K562 (cell line): ENCODE measurements around the gene MACROD2.

ENCODE experiments used
- BRCA1 ChIP-seq, 2 experiments: fragments of 450-650 bp in 1 of 2; sonication (generic) in 1 of 2; formaldehyde crosslinking in 1 of 2; IDR thresholded peaks; 2 replicates each; pipeline versions ENCODE4 v1.5.0 to v1.6.1; 2017 to 2020; ENCODE audit warnings: mild to moderate bottlenecking in 1 of 2, missing genetic modification reagents in 1 of 2
- EP300 ChIP-seq: IDR thresholded peaks from 2 replicates; pipeline ENCODE4 v1.6.1; 2012; ENCODE audit warnings: low read length, improper control_type of control experiment
- MEF2A ChIP-seq: IDR thresholded peaks from 2 replicates; pipeline ENCODE4 v1.6.1; 2011; ENCODE audit warnings: low read depth, mild to moderate bottlenecking, low read length, moderate library complexity; ENCODE audit not compliant: control insufficient read depth
- MYNN ChIP-seq, 2 experiments: sonication (generic); formaldehyde crosslinking in 1 of 2; IDR thresholded peaks; 2 replicates each; pipeline versions ENCODE4 v1.5.0 to v1.6.1; 2016 to 2020; ENCODE audit warnings: antibody characterized with exemption in 1 of 2, missing genetic modification reagents in 1 of 2
- NR2C2 ChIP-seq, 2 experiments: fragments of 200-800 bp in 1 of 2; sonication (Bioruptor generic) in 1 of 2; sonication (generic) in 1 of 2; formaldehyde crosslinking in 1 of 2; IDR thresholded peaks; 2 replicates each; pipeline versions ENCODE4 v1.6.1 to v1.8.0; 2016 to 2022; ENCODE audit warnings: mild to moderate bottlenecking in 1 of 2, missing compliant biosample characterization in 1 of 2, missing genetic modification characterization in 1 of 2, missing genetic modification reagents in 1 of 2
- RFX5 ChIP-seq: IDR thresholded peaks from 2 replicates; pipeline ENCODE4 v1.6.1; 2011; ENCODE audit warnings: low read depth, mild to moderate bottlenecking, improper control_type of control experiment, low read length
- SAFB2 ChIP-seq: fragments of 200-400 bp; formaldehyde crosslinking; IDR thresholded peaks from 2 replicates; pipeline ENCODE4 v1.6.1; 2018; ENCODE audit warnings: borderline replicate concordance, low read length, low read depth, moderate library complexity; ENCODE audit not compliant: severe bottlenecking
- SMC3 ChIP-seq: conservative IDR thresholded peaks from 2 replicates; pipeline ENCODE4 v1.6.1; 2011; ENCODE audit warnings: low read depth, low read length, improper control_type of control experiment; ENCODE audit not compliant: insufficient read depth
- SP2 ChIP-seq: IDR thresholded peaks from 2 replicates; pipeline ENCODE4 v1.6.1; 2011; ENCODE audit warnings: mild to moderate bottlenecking, low read depth, low read length, moderate library complexity; ENCODE audit not compliant: poor library complexity, severe bottlenecking; ENCODE audit errors: extremely low read depth
- TEAD1 ChIP-seq, 2 experiments: fragments of 450-650 bp in 1 of 2; sonication (generic) in 1 of 2; formaldehyde crosslinking; IDR thresholded peaks; 2 replicates each; pipeline versions ENCODE4 v1.4.0 to v1.8.0; 2020 to 2022; ENCODE audit warnings: mild to moderate bottlenecking in 2 of 2, missing genetic modification reagents in 1 of 2
- TEAD2 ChIP-seq: fragments of 450-650 bp; IDR thresholded peaks from 2 replicates; pipeline ENCODE4 v1.6.1; 2016; ENCODE audit warnings: missing genetic modification characterization, control low read depth, missing compliant biosample characterization
- TF ChIP-seq, protein P1 (sequence below), 3 experiments: IDR thresholded peaks in 2 of 3; conservative IDR thresholded peaks in 1 of 3; 2 replicates each; pipeline ENCODE4 v1.5.1; 2011 to 2012; ENCODE audit warnings: low read length in 3 of 3, mild to moderate bottlenecking in 3 of 3, control low read depth in 2 of 3, improper control_type of control experiment in 1 of 3, inconsistent platforms in 1 of 3, low read depth in 1 of 3, mixed read lengths in 1 of 3, moderate library complexity in 1 of 3; ENCODE audit not compliant: insufficient read depth in 2 of 3
- TF ChIP-seq, protein P2 (sequence below): fragments of 250-450 bp; sonication (Bioruptor Pico); IDR thresholded peaks from 2 replicates; pipeline ENCODE4 v1.5.0; 2021

DNA sequence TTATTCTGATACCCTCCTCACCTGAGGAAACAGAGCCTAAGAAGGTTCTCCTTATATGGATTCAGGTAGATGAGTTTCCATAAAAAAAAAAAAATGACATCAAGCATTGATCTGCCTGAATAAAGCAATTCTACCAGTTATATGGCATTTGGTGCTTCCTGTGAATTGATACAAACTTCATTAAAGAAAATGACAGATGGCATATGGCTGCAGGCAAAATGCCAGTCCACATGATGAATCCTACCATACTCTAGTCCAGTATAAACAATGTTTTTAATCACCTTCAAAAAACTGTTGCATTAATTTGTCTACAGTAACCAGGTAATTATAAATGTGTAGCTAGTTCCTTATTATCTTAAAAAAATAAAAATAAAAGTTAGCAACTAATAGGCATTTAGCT lies 901.3 kb downstream of the MACROD2 start:
- no peak for TF ChIP-seq SMC3
- TF ChIP-seq MYNN (IDR thresholded peaks at IDR 0.05), result no peak
- TF ChIP-seq MYNN (CRISPR knock-in tag; IDR thresholded peaks at IDR 0.05), result no peak
- TF ChIP-seq, protein P1, sequence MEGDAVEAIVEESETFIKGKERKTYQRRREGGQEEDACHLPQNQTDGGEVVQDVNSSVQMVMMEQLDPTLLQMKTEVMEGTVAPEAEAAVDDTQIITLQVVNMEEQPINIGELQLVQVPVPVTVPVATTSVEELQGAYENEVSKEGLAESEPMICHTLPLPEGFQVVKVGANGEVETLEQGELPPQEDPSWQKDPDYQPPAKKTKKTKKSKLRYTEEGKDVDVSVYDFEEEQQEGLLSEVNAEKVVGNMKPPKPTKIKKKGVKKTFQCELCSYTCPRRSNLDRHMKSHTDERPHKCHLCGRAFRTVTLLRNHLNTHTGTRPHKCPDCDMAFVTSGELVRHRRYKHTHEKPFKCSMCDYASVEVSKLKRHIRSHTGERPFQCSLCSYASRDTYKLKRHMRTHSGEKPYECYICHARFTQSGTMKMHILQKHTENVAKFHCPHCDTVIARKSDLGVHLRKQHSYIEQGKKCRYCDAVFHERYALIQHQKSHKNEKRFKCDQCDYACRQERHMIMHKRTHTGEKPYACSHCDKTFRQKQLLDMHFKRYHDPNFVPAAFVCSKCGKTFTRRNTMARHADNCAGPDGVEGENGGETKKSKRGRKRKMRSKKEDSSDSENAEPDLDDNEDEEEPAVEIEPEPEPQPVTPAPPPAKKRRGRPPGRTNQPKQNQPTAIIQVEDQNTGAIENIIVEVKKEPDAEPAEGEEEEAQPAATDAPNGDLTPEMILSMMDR (IDR thresholded peaks at IDR 0.05 in 2 of 3, conservative IDR thresholded peaks at IDR 0.05 in 1 of 3; ENCODE audit: insufficient read depth in 2 of 3, low read depth in 1 of 3, low read length in 3 of 3), result no peak
- TF ChIP-seq SAFB2, result no peak
- TF ChIP-seq BRCA1 (IDR thresholded peaks at IDR 0.05), result no peak
- no peak for TF ChIP-seq BRCA1 (CRISPR knock-in tag; IDR thresholded peaks at IDR 0.05)
- no peak for TF ChIP-seq SP2
- TF ChIP-seq RFX5, result no peak
- TF ChIP-seq NR2C2 (CRISPR knock-in tag; IDR thresholded peaks at IDR 0.05), result no peak
- TF ChIP-seq NR2C2 (tag; IDR thresholded peaks at IDR 0.05), result no peak
- TF ChIP-seq MEF2A, result no peak
- TF ChIP-seq TEAD2 (tag), result no peak
- TF ChIP-seq TEAD1 (CRISPR knock-in tag; IDR thresholded peaks at IDR 0.05), result no peak
- TF ChIP-seq, protein P2, sequence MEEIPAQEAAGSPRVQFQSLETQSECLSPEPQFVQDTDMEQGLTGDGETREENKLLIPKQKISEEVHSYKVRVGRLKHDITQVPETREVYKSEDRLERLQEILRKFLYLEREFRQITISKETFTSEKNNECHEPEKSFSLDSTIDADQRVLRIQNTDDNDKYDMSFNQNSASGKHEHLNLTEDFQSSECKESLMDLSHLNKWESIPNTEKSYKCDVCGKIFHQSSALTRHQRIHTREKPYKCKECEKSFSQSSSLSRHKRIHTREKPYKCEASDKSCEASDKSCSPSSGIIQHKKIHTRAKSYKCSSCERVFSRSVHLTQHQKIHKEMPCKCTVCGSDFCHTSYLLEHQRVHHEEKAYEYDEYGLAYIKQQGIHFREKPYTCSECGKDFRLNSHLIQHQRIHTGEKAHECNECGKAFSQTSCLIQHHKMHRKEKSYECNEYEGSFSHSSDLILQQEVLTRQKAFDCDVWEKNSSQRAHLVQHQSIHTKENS (CRISPR knock-in tag), result no peak
- TF ChIP-seq EP300, result no peak
